ENCODE data around the gene CTBP1.

The CTBP1 gene

GRCh38 chr4:1192493-1193205 is 56.3 kb downstream of the CTBP1 start:
- no peak overlapping the region for H3K27ac ChIP-seq (ENCODE audit: low read depth, low read length, poor library complexity, severe bottlenecking)
- TF ChIP-seq CTCF (IDR thresholded peaks at IDR 0.05; ENCODE audit: low read length) (no peak), EZH2 (IDR thresholded peaks at IDR 0.05; ENCODE audit: borderline replicate concordance, low read length) (no peak)
- H3K4me3 ChIP-seq (ENCODE audit: low read depth, low read length, poor library complexity, severe bottlenecking) = no peak overlapping the region
- no peaks in the 10 kb centered on the region for H3K36me3 ChIP-seq (ENCODE audit: insufficient read depth, low read length)
- no peaks in the 10 kb centered on the region; the same call in 1 of the 2 replicates for H3K27me3 ChIP-seq (ENCODE audit: insufficient read depth, low read length)
- H3K4me2 ChIP-seq (ENCODE audit: low read length) = no peak overlapping the region
- no peak overlapping the region for H3K9ac ChIP-seq (ENCODE audit: low read length)
- no peaks in the 10 kb centered on the region for H3F3A ChIP-seq (ENCODE audit: insufficient read depth, low read length)
- no peaks in the 10 kb centered on the region for H3K9me3 ChIP-seq (ENCODE audit: low read length)
- H4K20me1 ChIP-seq (ENCODE audit: insufficient read depth, low read length) = no peaks in the 10 kb centered on the region
- no peaks in the 10 kb centered on the region for H3K4me1 ChIP-seq (ENCODE audit: insufficient read depth, low read length, severe bottlenecking)
- no peaks in the 10 kb centered on the region for H3K79me2 ChIP-seq (ENCODE audit: insufficient read depth, low read length)
- H2AFZ ChIP-seq (ENCODE audit: low read length) = no peak overlapping the region
- no peaks in the 10 kb centered on the region for H3K9me2 ChIP-seq (ENCODE audit: low read depth, low read length)

GRCh38 chr4:1192091-1192492 is 56.8 kb downstream of the CTBP1 start:
- Histone ChIP-seq H3K79me2 (ENCODE audit: insufficient read depth, low read length) (no peaks in the 10 kb centered on the region), H3K27ac (ENCODE audit: low read depth, low read length, poor library complexity, severe bottlenecking) (no peak overlapping the region), H3K4me2 (ENCODE audit: low read length) (no peak overlapping the region), H3K36me3 (ENCODE audit: insufficient read depth, low read length) (no peaks in the 10 kb centered on the region), H3K4me1 (ENCODE audit: insufficient read depth, low read length, severe bottlenecking) (no peaks in the 10 kb centered on the region), H3K27me3 (ENCODE audit: insufficient read depth, low read length) (no peaks in the 10 kb centered on the region; the same call in 1 of the 2 replicates), H3K9ac (ENCODE audit: low read length) (no peak overlapping the region), H3K4me3 (ENCODE audit: low read depth, low read length, poor library complexity, severe bottlenecking) (no peak overlapping the region), H3K9me3 (ENCODE audit: low read length) (no peaks in the 10 kb centered on the region), H3K9me2 (ENCODE audit: low read depth, low read length) (no peaks in the 10 kb centered on the region), H2AFZ (ENCODE audit: low read length) (no peak overlapping the region), H4K20me1 (ENCODE audit: insufficient read depth, low read length) (no peaks in the 10 kb centered on the region), H3F3A (ENCODE audit: insufficient read depth, low read length) (no peaks in the 10 kb centered on the region)
- no peak for TF ChIP-seq CTCF (IDR thresholded peaks at IDR 0.05; ENCODE audit: low read length)
- no peak for TF ChIP-seq EZH2 (IDR thresholded peaks at IDR 0.05; ENCODE audit: borderline replicate concordance, low read length)

- no peak overlapping the region for H2AFZ ChIP-seq (ENCODE audit: low read length)
- H3K4me1 ChIP-seq (ENCODE audit: insufficient read depth, low read length, severe bottlenecking) = no peaks in the 10 kb centered on the region
- H3K4me2 ChIP-seq (ENCODE audit: low read length) = no peak overlapping the region
- H4K20me1 ChIP-seq (ENCODE audit: insufficient read depth, low read length) = no peaks in the 10 kb centered on the region
- no peaks in the 10 kb centered on the region for H3K36me3 ChIP-seq (ENCODE audit: insufficient read depth, low read length)
- H3K9me3 ChIP-seq (ENCODE audit: low read length) = no peaks in the 10 kb centered on the region
- H3K27me3 ChIP-seq (ENCODE audit: insufficient read depth, low read length) = no peaks in the 10 kb centered on the region; the same call in 1 of the 2 replicates
- no peak overlapping the region for H3K9ac ChIP-seq (ENCODE audit: low read length)
- no peaks in the 10 kb centered on the region for H3F3A ChIP-seq (ENCODE audit: insufficient read depth, low read length)
- H3K4me3 ChIP-seq (ENCODE audit: low read depth, low read length, poor library complexity, severe bottlenecking) = no peak overlapping the region
- TF ChIP-seq CTCF (IDR thresholded peaks at IDR 0.05; ENCODE audit: low read length) (no peak), EZH2 (IDR thresholded peaks at IDR 0.05; ENCODE audit: borderline replicate concordance, low read length) (no peak)
- no peak overlapping the region for H3K27ac ChIP-seq (ENCODE audit: low read depth, low read length, poor library complexity, severe bottlenecking)
- H3K79me2 ChIP-seq (ENCODE audit: insufficient read depth, low read length) = no peaks in the 10 kb centered on the region
- H3K9me2 ChIP-seq (ENCODE audit: low read depth, low read length) = no peaks in the 10 kb centered on the region
These were observed 57.3 kb downstream of the CTBP1 start for GRCh38 chr4:1191621-1192020.

Data from OCI-LY1 (cell line).